Measurements from ENCODE around the gene GCDH.

The GCDH gene

DNA sequence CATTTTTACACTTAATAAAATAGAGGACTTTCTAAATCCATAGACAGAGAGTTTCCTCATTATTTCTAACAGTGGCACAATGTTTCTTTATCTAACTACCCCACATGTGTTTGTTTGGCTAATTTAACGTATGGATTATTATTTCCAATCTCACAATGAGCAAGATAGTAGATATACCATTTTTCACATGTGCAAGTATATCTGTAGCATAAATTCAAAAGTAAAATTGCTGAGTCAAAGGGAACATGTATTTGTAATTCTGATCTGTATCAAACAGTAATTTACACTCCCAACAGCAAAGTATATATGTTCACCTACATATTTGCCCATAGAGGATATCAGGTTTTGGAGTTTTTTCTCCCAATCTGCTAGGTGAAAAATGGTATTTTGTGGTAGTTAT lies 34.3 kb upstream of the GCDH start:
- TF ChIP-seq, protein P1, sequence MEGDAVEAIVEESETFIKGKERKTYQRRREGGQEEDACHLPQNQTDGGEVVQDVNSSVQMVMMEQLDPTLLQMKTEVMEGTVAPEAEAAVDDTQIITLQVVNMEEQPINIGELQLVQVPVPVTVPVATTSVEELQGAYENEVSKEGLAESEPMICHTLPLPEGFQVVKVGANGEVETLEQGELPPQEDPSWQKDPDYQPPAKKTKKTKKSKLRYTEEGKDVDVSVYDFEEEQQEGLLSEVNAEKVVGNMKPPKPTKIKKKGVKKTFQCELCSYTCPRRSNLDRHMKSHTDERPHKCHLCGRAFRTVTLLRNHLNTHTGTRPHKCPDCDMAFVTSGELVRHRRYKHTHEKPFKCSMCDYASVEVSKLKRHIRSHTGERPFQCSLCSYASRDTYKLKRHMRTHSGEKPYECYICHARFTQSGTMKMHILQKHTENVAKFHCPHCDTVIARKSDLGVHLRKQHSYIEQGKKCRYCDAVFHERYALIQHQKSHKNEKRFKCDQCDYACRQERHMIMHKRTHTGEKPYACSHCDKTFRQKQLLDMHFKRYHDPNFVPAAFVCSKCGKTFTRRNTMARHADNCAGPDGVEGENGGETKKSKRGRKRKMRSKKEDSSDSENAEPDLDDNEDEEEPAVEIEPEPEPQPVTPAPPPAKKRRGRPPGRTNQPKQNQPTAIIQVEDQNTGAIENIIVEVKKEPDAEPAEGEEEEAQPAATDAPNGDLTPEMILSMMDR (IDR thresholded peaks at IDR 0.05; ENCODE audit: insufficient read depth, low read depth, low read length, missing control alignments), result no peak
- H3K4me3 ChIP-seq (ENCODE audit: low read length), result no peak overlapping the region
- DNase-seq (ENCODE audit: low read depth), result no peak

DNA sequence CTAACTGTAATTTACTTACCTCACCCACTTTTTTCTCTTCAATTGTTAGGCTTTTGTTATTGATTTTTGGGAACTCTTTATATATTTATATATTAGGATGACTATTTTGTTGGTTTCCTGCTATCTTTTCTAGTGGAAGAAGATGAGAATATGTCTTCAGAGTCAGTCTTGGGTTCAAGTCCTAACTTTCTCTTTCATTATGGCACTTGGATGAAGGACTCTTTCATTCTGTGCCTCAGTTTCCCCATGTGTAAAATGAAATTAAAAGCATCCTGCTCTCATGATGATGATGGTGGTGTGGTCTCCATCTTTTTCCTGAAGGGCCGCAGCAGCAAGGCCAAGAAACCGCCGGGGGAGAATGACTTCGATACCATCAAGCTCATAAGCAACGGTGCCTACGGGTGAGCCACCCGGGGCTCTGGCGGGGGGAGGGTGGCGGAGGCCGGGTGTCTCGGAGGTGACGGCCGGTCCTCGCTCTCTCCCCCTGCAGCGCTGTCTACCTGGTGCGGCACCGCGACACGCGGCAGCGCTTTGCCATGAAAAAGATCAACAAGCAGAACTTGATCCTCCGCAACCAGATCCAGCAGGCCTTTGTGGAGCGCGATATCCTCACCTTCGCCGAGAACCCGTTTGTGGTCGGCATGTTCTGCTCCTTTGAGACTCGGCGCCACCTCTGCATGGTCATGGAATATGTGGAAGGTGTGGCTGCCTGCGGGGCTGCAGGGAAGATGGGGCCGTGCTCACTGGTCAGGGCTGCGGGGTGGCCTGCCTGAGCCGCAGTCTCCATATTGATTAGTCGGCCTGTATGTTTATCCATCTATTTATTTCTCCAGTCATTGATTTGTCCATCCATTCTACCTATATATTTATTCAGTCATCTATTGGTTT lies 32.7 kb upstream of the GCDH start:
- no peak for DNase-seq (ENCODE audit: low read depth)
- TF ChIP-seq, protein P1 (IDR thresholded peaks at IDR 0.05; ENCODE audit: insufficient read depth, low read depth, low read length, missing control alignments), result no peak
- H3K4me3 ChIP-seq (ENCODE audit: low read length), result no peak overlapping the region

DNA sequence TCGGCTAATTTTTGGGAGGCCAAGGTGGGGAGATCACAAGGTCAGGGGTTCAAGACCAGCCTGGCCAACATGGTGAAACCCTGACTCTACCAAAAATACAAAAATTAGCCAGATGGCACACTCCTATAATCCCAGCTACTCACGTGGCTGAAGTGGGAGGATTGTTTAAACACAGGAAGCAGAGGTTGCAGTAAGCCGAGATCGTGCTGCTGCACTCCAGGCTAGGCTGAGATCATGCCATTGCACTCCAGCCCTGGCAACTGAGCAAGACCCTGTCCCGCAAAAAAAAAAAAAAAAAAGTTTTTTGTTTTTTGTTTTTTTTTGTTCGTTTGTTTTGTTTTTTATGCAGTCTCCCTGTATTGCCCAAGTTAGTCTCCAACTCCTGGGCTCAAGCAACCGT lies 31.4 kb upstream of the GCDH start:
- no peak for DNase-seq (ENCODE audit: low read depth)
- TF ChIP-seq, protein P1 (IDR thresholded peaks at IDR 0.05; ENCODE audit: insufficient read depth, low read depth, low read length, missing control alignments), result no peak
- no peak overlapping the region for H3K4me3 ChIP-seq (ENCODE audit: low read length)

- DNase-seq (ENCODE audit: low read depth), result no peak
- H3K4me3 ChIP-seq (ENCODE audit: low read length), result no peak overlapping the region
- TF ChIP-seq, protein P1 (IDR thresholded peaks at IDR 0.05; ENCODE audit: insufficient read depth, low read depth, low read length, missing control alignments), result no peak
Observed at GRCh38 chr19:12864143-12864542, 26.8 kb upstream of the GCDH start.

DNA sequence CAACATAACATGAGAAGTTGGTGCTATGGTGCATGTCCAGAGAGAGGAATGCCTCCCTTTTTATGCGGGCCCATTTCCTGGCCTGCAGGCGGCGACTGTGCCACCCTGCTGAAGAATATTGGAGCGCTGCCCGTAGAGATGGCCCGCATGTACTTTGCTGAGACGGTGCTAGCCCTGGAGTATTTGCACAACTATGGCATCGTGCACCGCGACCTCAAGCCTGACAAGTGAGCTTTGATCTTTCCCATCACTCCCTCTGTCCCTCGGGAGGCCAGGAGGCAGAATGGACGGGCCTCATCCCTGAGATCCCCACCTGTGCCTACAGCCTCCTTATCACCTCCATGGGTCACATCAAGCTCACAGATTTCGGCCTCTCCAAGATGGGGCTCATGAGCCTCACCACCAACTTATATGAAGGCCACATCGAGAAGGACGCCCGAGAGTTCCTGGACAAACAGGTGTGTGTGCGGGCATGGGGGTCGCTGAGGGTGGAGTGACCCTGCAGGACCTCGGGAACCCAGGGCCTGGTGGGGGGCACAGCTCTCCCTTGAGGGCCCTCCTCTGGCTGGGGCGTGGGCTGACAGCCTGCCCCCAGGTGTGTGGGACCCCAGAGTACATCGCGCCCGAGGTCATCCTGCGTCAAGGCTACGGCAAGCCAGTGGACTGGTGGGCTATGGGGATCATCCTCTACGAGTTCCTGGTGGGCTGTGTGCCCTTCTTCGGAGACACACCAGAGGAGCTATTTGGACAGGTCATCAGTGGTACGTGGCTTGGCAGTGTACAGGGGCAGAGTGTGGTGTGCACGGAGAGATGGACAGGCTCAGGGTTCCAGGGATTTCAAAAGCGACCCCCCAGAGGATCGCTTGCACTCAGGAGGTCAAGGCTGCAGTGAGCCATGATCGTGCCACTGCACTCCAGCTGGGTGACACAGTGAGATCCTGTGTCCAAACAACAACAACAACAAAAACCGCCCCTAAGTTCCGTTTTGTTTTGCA lies 25.9 kb upstream of the GCDH start:
- DNase-seq (ENCODE audit: low read depth), result no peak
- TF ChIP-seq, protein P1 (IDR thresholded peaks at IDR 0.05; ENCODE audit: insufficient read depth, low read depth, low read length, missing control alignments), result no peak
- H3K4me3 ChIP-seq (ENCODE audit: low read length), result no peak overlapping the region

DNA sequence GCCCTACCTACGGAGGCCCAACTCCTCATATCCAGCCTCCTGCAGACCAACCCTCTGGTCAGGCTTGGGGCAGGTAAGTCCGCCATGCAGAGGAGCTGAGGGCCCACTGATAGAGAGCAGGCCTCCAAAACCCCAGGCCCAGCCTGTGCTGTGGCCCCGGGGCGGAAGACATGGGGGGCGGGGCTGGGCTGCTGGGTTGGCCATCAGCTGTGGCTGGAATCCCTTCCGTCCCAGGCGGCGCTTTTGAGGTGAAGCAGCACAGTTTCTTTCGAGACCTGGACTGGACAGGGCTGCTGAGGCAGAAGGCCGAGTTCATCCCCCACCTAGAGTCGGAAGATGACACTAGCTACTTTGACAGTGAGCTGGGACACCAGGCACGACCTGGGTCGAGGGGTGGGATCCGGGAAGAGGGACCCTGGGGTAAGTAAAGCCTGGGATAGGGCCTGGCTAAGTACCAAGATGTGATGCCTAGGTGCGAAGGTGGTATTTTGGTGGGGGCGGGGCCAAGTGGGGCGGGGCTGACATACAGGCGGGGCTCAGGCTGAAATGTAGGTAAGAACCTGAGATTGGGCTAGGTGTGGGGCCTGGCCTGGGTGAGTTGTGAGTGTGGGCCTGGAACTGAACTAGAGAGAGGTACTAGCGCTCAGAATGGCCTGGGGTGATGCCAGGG lies 25.1 kb upstream of the GCDH start:
- no peak overlapping the region for H3K4me3 ChIP-seq (ENCODE audit: low read length)
- no peak for DNase-seq (ENCODE audit: low read depth)
- TF ChIP-seq, protein P1 (IDR thresholded peaks at IDR 0.05; ENCODE audit: insufficient read depth, low read depth, low read length, missing control alignments), result no peak
